HCT116 (cell line): ENCODE measurements around the gene S1PR1.

Experiments
- CTCF ChIP-seq, 3 experiments: fragments of 200-600 bp in 1 of 3; sonication (generic) in 1 of 3; IDR thresholded peaks in 2 of 3; conservative IDR thresholded peaks in 1 of 3; 2 replicates each; pipeline ENCODE4 v1.5.1; 2012 to 2017; ENCODE audit warnings: low read depth in 2 of 3, low read length in 2 of 3, antibody characterized with exemption in 1 of 3, borderline replicate concordance in 1 of 3, control low read depth in 1 of 3, mild to moderate bottlenecking in 1 of 3, mixed read lengths in 1 of 3, mixed run types in 1 of 3, moderate library complexity in 1 of 3; ENCODE audit not compliant: insufficient read depth in 1 of 3
- EZH2 ChIP-seq: fragments of 200-600 bp; sonication (generic); IDR thresholded peaks from 2 replicates; pipeline ENCODE4 v1.6.1; 2017; ENCODE audit warnings: antibody characterized with exemption, mixed run types
- JUND ChIP-seq: IDR thresholded peaks from 2 replicates; pipeline ENCODE4 v1.6.1; 2012
- SIN3A ChIP-seq: IDR thresholded peaks from 2 replicates; pipeline ENCODE4 v1.6.1; 2012; ENCODE audit warnings: low read depth
- TCF7L2 ChIP-seq: IDR thresholded peaks from 2 replicates; pipeline ENCODE4 v1.7.0; 2011; ENCODE audit warnings: borderline replicate concordance, inconsistent platforms; ENCODE audit not compliant: insufficient read depth, insufficient read length; ENCODE audit errors: extremely low read depth
- ZNF274 ChIP-seq: fragments of 200-500 bp; sonication (Bioruptor generic); IDR thresholded peaks from 2 replicates; pipeline ENCODE4 v1.6.1; 2014; ENCODE audit warnings: mild to moderate bottlenecking, low read depth, low read length, inconsistent platforms

- no peak for TF ChIP-seq CTCF (IDR thresholded peaks at IDR 0.05 in 2 of 3, conservative IDR thresholded peaks at IDR 0.05 in 1 of 3; ENCODE audit: borderline replicate concordance in 1 of 3, insufficient read depth in 1 of 3, low read depth in 2 of 3, low read length in 2 of 3)
- no peak for TF ChIP-seq JUND
- TF ChIP-seq TCF7L2, result no peak
- TF ChIP-seq EZH2, result no peak
- TF ChIP-seq SIN3A, result no peak
- TF ChIP-seq ZNF274, result no peak
Observed at GRCh38 chr1:101241485-101242225, 4.8 kb downstream of the S1PR1 start.
